ENCODE measurements around the gene MORN3. TPM values are rescaled to one million over a fixed set of nuclear protein-coding genes. Genes with fewer than 3 reads are reported as not detected.

The MORN3 gene, protein sequence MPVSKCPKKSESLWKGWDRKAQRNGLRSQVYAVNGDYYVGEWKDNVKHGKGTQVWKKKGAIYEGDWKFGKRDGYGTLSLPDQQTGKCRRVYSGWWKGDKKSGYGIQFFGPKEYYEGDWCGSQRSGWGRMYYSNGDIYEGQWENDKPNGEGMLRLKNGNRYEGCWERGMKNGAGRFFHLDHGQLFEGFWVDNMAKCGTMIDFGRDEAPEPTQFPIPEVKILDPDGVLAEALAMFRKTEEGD
- under 1 TPM in 5 of 9 donors, not detected in 4; 0.07 to 0.27 (median 0.20) TPM for total RNA-seq
- polyA plus RNA-seq, result under 1 TPM; 0.08 to 0.18 TPM
- long read RNA-seq, donor 1, partial matches to known transcripts, result 0 of 1 reads
- long read RNA-seq, donor 1, other reads (novel, unspliced or antisense), result 1 of 1 reads
- long read RNA-seq, donor 2, result 0 reads
- long read RNA-seq, donor 3, result 0 reads

DNA sequence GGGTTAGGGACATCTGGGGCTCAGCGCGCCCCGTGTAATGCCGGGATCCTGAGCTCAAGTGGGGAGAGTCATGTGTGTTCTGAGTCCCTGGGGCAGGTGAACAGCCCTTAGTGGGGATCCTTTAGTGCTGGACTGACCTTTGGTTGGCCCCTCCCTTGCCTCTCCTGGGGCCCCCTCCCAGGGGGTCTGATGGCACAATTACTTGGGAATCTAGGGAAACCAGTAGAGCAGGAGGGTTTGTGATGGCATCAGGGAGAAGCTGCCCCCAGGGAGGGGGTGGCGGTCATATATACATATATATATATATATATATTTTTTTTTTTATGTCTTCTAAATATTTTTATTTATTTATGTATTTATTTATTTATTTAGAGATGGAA, at the start of gene MORN3:
Gene MORN3 (minus strand): TSS at position 134 of the 380 bp plus-strand sequence. CDS start 171 bp downstream, outside the sequence.
- Histone ChIP-seq H3K27me3 (no peaks in the 10 kb centered on the region), H3K27ac (no peak within 1 kb of the TSS), H3K4me3 (no peak within 1 kb of the TSS), H3K9me3 (no peaks in the 10 kb centered on the region), H3K36me3 (no peaks in the 10 kb centered on the region), H3K4me1 (peaks cover 0 to 18% (median 8%) of the 10 kb centered on the region in 12 donors)
- TF ChIP-seq POLR2A (IDR thresholded peaks at IDR 0.05), result no peak
- TF ChIP-seq, protein P1, sequence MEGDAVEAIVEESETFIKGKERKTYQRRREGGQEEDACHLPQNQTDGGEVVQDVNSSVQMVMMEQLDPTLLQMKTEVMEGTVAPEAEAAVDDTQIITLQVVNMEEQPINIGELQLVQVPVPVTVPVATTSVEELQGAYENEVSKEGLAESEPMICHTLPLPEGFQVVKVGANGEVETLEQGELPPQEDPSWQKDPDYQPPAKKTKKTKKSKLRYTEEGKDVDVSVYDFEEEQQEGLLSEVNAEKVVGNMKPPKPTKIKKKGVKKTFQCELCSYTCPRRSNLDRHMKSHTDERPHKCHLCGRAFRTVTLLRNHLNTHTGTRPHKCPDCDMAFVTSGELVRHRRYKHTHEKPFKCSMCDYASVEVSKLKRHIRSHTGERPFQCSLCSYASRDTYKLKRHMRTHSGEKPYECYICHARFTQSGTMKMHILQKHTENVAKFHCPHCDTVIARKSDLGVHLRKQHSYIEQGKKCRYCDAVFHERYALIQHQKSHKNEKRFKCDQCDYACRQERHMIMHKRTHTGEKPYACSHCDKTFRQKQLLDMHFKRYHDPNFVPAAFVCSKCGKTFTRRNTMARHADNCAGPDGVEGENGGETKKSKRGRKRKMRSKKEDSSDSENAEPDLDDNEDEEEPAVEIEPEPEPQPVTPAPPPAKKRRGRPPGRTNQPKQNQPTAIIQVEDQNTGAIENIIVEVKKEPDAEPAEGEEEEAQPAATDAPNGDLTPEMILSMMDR (IDR thresholded peaks at IDR 0.05), result no peak
- WGBS, 4 donors, result 86 to 99% (median 94%) methylated on average over 5 of the region's 5 CpGs
- ATAC-seq (no peak), DNase-seq (no peak)
- intact Hi-C loops (cut with DNase I), result loop anchor here in 8 of 10 donors (2.0 to 5.0 kb wide), 4 partner anchors 37 to 117 kb away; no protein-coding TSS in a partner anchor

DNA sequence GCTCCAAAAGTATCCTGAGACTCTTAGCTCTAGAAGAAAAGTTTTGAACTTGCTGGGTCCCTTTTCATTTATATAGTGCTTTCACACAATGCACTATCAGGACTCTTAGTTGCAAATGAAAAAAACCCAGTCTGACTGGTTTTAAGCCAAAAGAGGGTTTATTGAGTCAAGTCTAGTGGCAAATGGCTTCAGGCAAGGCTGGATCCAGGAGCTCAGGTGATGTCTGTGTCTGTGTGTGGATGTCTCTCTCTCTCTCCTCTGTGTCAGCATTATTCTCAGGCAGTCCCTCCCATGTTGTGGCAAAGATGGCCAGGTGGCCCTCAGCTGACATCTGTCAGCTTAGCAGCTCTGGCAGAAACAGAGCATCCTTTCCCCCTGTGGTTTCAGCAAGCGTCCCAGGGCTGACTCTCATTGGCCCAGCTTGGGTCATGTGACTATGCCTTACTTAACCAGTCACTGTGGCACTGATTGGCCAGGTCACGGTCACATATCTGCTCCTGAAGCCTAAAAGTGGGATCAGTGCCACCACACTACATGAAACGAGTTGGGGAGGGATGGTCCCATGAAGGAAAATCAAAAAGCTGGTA, 49.3 kb upstream of the MORN3 start:
- DNase-seq, result no peak
- H3K27me3 ChIP-seq, result no peaks in the 10 kb centered on the region
- TF ChIP-seq, protein P1 (IDR thresholded peaks at IDR 0.05), result no peak
- no peak overlapping the region for H3K4me3 ChIP-seq
- intact Hi-C loops (cut with DNase I), result loop anchor here in 1 of 10 donors (10.0 kb wide), 1 partner anchor 166 kb away; the partner anchor contains the start of gene PSMD9
- no peaks in the 10 kb centered on the region for H3K36me3 ChIP-seq
- no peaks in the 10 kb centered on the region for H3K9me3 ChIP-seq
- no peak for ATAC-seq
- WGBS, 4 donors, result 89 to 97% (median 90%) methylated on average over 3 of the region's 3 CpGs
- peaks cover 0 to 11% (median 5%) of the 10 kb centered on the region in 12 donors for H3K4me1 ChIP-seq
- H3K27ac ChIP-seq, result no peak overlapping the region

DNA sequence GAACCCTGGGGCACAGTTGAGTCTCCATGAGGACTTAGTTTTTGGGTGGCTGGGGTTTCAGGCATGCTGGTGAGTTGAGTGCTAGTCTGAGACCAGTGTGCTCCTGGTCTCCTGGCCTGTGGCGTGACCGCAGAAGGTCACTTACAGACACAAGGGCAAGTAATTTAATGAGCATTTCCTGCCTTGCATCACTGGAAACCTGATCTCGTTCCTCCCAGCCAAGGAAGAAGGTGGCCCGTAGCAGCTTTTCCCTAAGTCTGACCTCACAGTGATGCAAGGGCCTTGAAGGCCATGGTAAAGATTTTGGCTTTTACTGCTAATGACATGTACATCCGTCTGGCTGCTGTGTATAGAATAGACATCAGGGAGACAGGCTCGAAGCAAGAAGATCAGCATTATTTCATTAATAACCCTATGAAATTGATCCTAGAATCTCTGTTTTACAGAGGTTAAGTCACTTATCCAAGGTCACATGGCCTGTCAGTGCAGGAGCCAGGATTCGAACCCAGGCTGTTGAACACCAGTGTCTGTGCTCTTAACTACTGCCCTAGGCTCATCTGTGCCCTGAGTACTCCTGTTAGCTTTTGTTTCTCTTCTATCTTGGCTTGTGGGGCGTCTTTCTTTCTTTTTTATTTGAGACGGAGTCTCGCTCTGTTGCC, 47.7 kb upstream of the MORN3 start:
- Histone ChIP-seq H3K36me3 (no peaks in the 10 kb centered on the region), H3K27ac (no peak overlapping the region), H3K4me1 (peaks cover 0 to 21% (median 13%) of the 10 kb centered on the region in 12 donors), H3K27me3 (no peaks in the 10 kb centered on the region), H3K4me3 (no peak overlapping the region), H3K9me3 (no peaks in the 10 kb centered on the region)
- ATAC-seq (no peak), DNase-seq (no peak)
- 76 to 83% (median 80%) methylated on average over 10 of the region's 10 CpGs for WGBS, 4 donors
- no peak for TF ChIP-seq POLR2A (IDR thresholded peaks at IDR 0.05)
- TF ChIP-seq, protein P1 (IDR thresholded peaks at IDR 0.05), result no peak
- intact Hi-C loops (cut with DNase I), result loop anchor here in 1 of 10 donors (10.0 kb wide), 1 partner anchor 168 kb away; the partner anchor contains the start of gene PSMD9

Measured in heart left ventricle (tissue), 16 donors.